ENCODE results near the gene NNMT.

The NNMT gene

DNA sequence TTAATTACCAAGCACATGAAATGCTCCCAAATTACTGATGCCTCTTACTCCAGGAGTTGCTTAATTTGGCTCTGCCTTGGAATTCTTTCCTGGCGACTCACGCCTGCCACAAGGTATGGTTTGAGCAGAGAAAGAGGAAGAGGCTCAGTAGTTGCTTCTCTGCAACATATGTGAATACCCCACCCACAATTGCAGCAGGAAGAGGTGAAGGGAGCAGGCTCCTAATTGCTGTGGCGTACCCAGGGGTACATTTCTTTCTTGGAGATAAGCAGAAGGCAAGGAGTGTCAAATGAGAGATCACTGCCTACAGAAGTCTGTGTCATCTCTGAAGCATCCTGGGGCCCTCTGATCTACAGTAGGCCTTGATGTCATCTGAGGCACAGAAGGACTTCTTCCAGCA is 10.6 kb upstream of the NNMT start:
- DNase-seq, result no peak

DNA sequence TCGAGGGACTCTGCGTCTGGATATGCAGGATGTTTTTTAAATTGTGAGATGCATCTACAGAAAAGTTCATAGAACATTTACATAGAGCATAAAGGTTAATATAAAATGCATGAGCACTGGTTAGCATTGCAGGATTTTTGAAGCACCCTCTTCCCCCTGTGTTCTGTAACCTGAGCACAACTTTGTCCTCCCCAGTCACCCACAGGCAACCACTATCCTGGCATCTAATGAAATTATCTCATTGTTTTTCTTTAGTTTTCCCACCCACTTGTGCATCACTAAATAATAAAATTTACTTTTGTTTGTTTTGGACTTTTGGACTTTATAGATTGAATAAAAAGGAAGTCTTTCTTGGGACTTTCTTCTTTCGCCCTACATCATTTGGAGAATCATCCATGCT is 10.0 kb upstream of the NNMT start:
- DNase-seq, result no peak

GRCh38 chr11:114287154-114287553 is 9.0 kb upstream of the NNMT start:
- DNase-seq, result no peak

GRCh38 chr11:114288136-114288535 is 8.1 kb upstream of the NNMT start:
- DNase-seq, result no peak

GRCh38 chr11:114289779-114290178 is 6.4 kb upstream of the NNMT start:
- no peak for DNase-seq

DNA sequence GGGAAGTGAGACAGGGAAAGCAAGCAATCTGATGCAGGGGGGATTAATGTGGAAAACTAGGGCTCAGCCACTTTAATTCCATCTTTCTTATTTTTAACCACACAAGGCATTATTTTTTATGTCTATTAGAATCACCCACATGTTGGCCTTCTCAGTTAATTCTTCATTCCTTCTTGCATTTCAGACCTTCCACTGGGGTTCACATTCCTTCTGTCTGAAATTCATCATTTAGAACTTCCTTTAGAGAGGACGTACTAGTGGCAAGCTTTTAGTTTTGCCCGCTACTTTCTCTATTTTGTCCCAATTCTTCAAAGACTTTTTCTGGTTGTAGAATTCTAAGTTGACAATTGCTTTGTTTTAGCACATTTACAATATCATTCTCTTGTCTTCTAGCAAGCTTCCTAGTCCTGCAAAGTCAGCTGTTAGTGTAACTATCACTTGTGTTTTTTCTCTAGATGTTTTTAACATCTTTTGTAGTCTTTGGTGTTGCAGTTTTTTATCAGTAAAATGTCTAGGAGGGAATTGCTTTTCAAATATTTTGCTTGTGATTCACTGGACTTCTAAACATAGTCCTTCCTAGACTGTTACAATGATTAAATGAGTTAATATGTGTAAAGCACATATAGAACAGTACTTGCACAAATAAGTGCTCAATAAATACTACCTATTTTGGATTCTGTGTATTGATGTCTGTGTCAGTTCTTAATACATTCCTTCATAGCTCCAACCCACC is 5.5 kb upstream of the NNMT start:
- no peak for DNase-seq

GRCh38 chr11:114291381-114291780 is 4.8 kb upstream of the NNMT start:
- no peak for DNase-seq

DNA sequence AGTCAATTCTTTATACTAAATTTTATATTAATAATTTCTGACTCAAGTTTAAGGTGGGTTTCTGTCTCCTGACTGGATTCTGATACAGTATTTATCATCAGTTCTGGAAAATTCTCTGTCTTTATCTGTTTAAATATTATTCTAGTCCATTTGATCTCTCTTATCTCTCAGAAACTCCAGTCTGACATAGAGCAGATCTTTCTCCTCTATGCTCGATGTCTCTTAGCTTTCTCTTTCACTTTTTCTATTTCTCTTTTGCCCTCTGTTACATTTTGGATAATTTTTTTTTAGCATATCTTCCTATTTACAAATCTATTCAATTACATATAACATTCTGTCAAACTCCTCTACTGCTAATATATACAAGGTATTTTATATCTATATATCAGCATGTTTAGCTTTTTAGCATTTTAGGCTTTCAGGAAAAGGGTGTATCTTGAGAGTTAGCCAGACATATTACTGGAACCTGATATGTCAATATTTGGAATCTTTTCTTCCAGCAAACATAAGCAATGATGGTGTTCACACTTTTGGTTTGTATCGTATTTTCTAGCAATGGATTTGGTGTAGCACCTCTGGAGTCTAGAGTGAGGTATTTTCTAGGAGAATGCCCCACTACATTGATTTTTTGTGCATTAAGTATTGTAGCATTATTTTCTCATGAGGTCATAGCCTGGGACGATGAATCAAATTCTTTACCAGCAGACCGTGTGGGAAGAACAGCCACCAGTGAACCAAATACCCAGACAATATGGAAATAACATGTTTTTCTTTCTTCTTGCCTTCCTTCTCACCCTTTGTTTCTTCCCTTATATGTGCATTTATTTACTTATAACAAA is 4.1 kb upstream of the NNMT start:
- DNase-seq, result no peak

- DNase-seq, result no peak
These were observed 2.9 kb upstream of the NNMT start for GRCh38 chr11:114293201-114293711.

DNA sequence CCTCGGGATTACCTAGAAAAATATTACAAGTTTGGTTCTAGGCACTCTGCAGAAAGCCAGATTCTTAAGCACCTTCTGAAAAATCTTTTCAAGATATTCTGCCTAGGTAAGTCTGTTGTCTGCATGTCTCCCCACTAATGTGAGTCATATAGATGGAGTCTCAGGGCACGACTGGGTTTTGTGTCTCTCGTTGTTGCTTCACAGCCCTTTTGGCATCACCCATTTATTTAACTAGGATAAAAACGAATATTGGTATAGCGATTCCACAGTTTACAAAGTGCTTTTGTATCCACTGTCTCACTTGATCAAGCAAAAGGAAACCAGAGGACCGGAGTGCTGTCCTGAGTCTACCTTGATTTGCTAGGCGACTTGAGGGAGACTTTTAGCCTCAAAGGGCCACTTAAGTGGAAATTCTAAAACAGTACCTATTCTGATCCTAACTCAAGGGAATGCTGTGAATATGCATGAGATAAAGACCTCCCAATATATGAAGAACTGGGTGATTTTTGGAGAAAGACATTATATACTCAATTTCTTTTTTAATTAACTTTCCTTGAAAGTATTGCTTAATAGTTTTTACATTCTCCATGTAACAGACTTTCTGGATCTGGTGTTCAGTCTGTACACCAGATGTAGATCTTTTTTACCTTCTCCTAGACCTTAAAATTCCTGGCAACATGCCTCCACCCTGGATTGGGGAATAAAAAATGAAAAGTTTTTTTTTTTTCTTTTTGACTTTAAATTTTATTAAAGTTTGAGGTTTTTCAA is 590 bp downstream of the NNMT start:
- DNase-seq, result no peak

GRCh38 chr11:114297806-114298709 is 1.9 kb downstream of the NNMT start:
- DNase-seq, result no peak

GRCh38 chr11:114298710-114299109 is 2.5 kb downstream of the NNMT start:
- DNase-seq, result no peak

- DNase-seq, result no peak
These were observed 4.9 kb downstream of the NNMT start for GRCh38 chr11:114301088-114301487.

DNA sequence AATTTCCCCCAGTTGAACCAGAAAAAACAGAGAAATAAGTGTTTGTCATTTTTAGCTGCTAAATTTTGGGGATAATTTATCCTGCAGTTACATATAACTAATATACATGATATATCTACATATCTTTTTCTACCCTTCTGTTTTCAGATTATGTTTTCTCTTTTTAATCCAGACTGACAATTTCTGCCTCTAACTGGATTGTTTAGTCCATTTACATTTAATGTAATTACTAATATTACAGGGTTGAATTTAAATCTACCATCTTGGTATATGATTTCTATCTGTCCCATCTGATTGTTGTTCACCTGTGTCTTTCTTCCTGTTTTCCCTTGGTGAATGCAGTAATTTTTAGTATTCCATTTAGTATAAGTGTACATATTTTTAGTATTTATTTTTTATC is 5.7 kb downstream of the NNMT start:
- no peak for DNase-seq

GRCh38 chr11:114302663-114303062 is 6.5 kb downstream of the NNMT start:
- DNase-seq, result no peak

DNA sequence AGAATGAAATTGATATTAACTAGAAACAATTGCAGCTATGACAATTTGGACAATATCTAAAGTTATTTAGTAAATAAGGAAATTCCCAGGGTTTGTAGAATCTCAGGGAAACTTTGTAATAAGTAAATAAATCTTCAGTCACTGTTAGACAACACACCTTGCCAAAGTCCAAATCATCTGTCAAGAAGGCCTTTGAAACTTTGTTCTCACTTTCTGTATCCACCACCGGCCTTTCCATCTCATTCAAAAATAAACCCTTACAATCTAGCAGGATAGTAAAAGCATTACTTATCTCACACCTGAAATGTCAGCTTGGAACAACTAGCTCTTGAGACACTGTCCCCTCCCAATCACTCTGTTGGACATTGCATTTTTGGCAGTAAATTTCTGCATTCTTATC is 7.9 kb downstream of the NNMT start:
- no peak for DNase-seq

GRCh38 chr11:114304969-114305368 is 8.8 kb downstream of the NNMT start:
- no peak for DNase-seq

DNA sequence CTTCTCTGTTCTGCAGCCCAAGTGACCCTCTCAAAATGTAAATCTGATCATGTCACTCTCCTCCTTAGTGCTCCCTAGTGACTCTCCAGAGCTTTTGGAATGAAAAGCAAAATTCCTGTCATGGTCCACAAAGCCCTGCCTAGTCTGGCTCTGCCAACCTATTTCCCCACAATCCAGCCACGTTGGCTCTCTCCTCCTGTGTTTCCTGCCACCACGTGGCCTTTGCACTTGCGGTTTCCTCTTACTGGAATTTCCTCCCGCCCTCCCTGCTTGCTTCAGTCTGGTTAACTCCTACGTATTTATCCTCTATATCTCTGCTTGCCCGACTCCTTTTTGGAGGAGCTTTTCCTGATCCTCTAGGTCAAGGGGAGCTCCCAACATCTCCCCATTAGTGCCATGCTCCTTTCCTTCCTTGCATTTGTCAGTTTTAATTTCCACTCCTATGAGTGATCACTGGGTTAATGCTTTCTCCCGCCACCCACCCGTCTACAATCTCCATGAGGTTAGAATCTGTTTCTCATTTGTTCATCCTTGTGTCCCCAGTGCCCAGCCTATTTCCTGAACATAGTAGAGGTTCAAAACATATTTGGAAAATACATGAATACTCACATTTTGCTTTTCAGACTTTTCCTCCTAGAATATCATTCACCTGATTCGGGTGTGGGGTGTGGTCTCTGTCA is 11.5 kb downstream of the NNMT start:
- no peak for DNase-seq

GRCh38 chr11:114308689-114309089 is 12.5 kb downstream of the NNMT start:
- no peak for DNase-seq

DNA sequence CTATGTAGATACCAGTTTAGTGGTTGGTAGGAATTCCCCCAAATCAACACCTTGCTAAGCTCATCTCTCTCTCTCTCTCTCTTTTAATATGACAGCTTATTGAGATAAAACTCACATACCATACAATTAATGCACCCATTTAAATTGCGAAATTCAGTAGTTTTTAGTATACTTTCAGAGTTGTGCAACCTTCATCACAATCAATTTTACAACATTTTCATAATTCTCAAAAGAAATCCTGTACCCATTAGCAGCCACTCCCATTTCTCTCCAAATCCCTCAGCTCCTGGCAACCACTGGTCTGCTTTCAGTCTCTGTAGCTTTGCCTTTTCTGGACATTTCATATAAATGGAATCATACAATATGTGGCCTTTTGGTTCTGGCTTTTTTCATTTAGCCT is 13.3 kb downstream of the NNMT start:
- DNase-seq, result no peak

- no peak for DNase-seq
These were observed 13.9 kb downstream of the NNMT start for GRCh38 chr11:114310095-114310494.

GRCh38 chr11:114311946-114312345 is 15.7 kb downstream of the NNMT start:
- no peak for DNase-seq

Data from activated CD4-positive, alpha-beta T cell treated with anti-CD3 and anti-CD28 coated beads for 4 hours (primary cell).